22Rv1 (cell line): ENCODE data around the gene CDX1.

ENCODE experiments used
- H3K27ac ChIP-seq: fragments of 450-650 bp; 2 replicates; pipeline ENCODE4 v1.5.1; 2017
- CTCF ChIP-seq: fragments of 450-650 bp; IDR thresholded peaks from 2 replicates; pipeline ENCODE4 v1.5.1; 2017; ENCODE audit warnings: mild to moderate bottlenecking
- ZFX ChIP-seq: fragments of 450-650 bp; IDR thresholded peaks from 2 replicates; pipeline ENCODE4 v1.6.1; 2017; ENCODE audit warnings: antibody characterized with exemption, borderline replicate concordance

The CDX1 gene

GRCh38 chr5:150161242-150162141 lies 5.1 kb upstream of the CDX1 start:
- no peak overlapping the region for H3K27ac ChIP-seq
- TF ChIP-seq CTCF: peak; percentile 95
- TF ChIP-seq ZFX: no peak

- H3K27ac ChIP-seq: no peak overlapping the region
- TF ChIP-seq ZFX (no peak), CTCF (no peak)
Observed at GRCh38 chr5:150162142-150162513, 4.5 kb upstream of the CDX1 start.

- TF ChIP-seq CTCF (no peak), ZFX (no peak)
- H3K27ac ChIP-seq: no peak overlapping the region
Observed at GRCh38 chr5:150163035-150163434, 3.5 kb upstream of the CDX1 start.

GRCh38 chr5:150163547-150164059 lies 3.0 kb upstream of the CDX1 start:
- TF ChIP-seq ZFX: no peak
- no peak for TF ChIP-seq CTCF
- H3K27ac ChIP-seq: no peak overlapping the region

- TF ChIP-seq CTCF (no peak), ZFX (no peak)
- H3K27ac ChIP-seq: no peak overlapping the region
Observed at GRCh38 chr5:150164211-150164980, 2.2 kb upstream of the CDX1 start.

- H3K27ac ChIP-seq: no peak overlapping the region
- TF ChIP-seq ZFX (no peak), CTCF (no peak)
Observed at GRCh38 chr5:150166037-150166649, 435 bp upstream of the CDX1 start.

- TF ChIP-seq ZFX: no peak
- no peak for TF ChIP-seq CTCF
- no peak overlapping the region for H3K27ac ChIP-seq
Observed at GRCh38 chr5:150167512-150167850, 903 bp downstream of the CDX1 start.
